Activated CD4-positive, CD25-positive, alpha-beta regulatory T cell (primary cell): ENCODE measurements around the gene PLEKHA5.
"Not testable (repeated sequence)": the region's sequence is repeated elsewhere in the genome, so short reads cannot be mapped to it uniquely, and the experiment has no call there.

Experiments used
- DNase-seq, 4 experiments: peaks; one replicate each; lab custom pipeline; 2025; lab: John Stamatoyannopoulos, UW

Gene PLEKHA5

GRCh38 chr12:19282133-19282699 lies 152.7 kb downstream of the PLEKHA5 start:
- no peak for DNase-seq

DNA sequence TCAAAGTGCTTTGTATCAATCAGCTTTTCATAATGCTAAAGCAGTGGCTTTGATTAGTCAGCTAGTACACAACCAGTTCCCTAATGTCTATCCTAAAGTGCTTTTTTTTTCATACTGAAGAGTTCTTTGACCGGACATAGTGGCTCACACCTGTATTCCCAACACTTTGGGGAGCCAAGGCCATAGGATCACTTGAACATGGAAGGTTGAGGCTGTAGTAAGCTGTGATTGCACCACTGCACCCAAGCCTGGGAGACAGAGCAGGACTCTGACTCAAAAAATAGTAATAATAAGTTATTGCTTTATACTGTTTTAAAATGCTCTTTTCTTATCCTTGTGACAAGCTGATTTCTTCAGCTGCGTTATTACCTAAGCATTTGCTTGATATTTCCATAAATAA lies 155.1 kb downstream of the PLEKHA5 start:
- no peak for DNase-seq

GRCh38 chr12:19285793-19286448 lies 156.4 kb downstream of the PLEKHA5 start:
- DNase-seq = no peak

DNA sequence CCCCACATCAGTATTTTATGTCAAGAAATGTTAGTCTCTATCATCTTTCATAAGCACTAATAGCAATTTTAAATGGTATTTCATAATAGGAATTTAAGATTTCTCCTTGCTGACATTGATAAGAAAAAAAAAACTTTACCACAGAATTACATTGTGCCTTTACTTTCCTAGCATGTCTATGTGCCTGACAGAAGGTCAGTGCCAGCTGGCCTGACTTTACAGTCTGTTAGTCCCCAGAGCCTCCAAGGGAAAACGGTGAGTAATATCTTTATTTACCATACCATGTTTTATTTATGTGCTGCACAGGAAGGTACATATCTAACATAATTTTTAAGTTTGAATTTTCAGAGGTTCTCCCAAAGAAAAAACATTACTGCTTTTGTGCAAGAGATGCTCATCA lies 157.8 kb downstream of the PLEKHA5 start:
- no peak for DNase-seq

DNA sequence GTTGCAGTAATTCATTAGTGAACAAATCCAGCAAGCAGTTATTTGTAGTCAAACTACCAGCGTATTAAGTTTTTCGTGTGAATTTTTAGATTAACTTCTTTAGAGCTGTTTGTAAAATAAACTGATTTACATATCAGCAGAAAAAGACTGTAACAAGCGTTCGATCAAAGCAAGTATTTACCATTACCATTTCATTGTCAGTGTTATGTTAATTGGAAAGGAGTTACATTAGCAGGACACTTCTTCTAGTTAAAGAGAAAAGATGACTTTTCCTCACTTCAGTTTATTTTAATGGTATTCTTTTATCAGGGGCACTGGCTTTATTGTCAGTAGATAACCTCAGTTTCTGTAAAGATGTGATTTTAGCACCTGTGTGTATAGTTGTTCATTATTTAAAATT lies 158.6 kb downstream of the PLEKHA5 start:
- no peak for DNase-seq

DNA sequence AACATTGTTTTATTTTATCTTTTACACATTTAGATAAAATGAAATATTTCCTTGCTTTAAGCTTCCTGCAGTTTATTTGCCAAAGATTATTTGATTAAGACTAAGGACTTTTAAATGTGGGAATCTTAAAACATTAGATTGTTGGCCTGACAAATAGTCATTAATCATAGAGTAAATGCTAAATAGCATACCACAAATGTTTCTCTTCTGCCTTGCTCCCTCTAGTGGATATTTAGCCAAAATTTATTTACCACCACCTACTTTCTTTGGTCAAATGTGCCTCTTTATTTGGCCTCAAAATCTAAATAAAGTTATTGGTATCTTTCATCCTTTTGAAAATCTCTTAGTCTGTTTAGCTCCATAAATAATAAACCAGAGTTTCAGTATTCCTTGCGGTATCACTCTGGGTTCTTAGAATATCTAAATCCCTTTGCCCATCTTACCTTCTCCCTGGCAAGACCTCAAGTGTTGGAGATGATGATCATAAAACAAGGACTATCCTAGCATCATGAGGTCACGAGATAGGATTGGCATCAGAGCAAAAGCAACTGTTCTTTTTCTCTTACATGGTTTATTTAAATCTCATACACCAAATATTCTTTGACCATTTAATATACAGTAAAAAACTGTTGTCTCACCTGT lies 159.2 kb downstream of the PLEKHA5 start:
- no peak for DNase-seq

DNA sequence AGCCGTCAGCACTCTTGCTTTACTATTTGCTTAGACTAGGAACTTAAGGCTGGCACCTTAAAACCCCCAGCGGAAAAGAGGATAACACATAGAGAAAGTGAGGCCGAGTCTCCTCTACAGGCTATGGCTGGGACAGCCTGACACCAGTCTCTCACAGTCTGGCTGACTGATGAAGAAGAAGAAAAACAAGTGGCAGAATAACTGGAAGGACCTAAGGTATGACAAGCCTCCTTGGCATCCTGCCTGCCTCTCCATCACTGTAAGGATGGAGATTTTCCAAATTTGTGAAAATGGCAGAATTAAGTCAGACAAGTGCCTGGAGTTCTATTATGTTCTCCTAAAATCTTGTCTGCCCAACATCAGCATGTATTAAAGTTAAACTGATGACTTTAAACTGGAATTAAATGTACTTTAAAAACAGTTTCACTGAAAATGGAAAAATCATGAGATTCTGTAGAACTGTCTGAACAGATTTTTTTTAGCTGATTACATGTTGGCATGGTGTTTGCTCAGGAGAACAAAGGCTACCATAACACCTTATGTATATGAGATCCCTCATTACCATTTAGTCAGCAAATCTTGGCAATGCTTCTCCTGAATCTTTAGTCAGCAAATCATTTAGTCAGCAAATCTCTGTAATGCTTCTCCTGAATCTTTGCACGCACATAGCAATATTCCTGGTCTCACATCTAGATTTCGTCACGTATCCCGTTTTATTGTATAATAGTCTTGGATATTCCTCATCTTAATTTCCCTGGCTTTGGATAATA lies 169.5 kb downstream of the PLEKHA5 start:
- DNase-seq = no peak

- DNase-seq = no peak
Observed at GRCh38 chr12:19299765-19300164, 170.2 kb downstream of the PLEKHA5 start.

DNA sequence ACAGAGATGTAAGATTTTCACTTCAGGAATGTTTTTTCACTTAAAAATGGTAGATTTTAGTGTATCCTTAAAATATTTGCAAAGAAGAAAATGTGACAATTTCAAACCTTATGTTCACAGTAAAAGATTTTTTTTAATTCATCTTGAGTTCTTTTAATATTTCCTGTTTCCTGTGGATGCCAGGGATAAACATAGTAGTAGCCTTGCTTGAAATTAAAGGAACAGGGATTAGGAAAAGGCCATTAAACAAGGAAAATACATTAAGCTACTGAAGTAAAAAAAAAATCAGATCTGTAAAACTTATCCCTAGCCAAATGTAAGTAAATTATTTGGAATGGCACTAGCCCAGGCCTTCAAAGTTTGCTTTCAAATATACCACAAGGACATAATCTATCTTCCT lies 171.7 kb downstream of the PLEKHA5 start:
- no peak for DNase-seq

- DNase-seq = no peak
Observed at GRCh38 chr12:19301688-19302087, 172.2 kb downstream of the PLEKHA5 start.

- no peak for DNase-seq
Observed at GRCh38 chr12:19302100-19302640, 172.6 kb downstream of the PLEKHA5 start.

DNA sequence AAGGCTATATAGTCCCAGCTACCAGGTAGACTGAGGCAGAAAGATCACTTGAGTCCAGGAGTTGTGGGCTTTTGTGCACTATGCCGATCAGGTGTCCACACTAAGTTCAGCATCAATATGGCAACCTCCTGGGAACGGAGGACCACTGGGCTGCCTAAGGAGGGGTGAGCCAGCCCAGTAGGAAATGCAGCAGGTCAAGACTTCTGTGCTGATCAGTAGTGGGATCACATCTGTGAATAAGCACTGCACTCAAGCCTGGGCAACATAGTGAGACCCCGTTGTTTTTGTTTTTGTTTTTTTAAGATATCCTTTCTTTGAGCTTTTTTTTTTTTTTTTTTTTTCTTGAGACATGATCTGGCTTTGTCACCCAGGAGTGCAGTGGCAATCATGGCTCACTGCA lies 174.0 kb downstream of the PLEKHA5 start:
- DNase-seq = no peak

DNA sequence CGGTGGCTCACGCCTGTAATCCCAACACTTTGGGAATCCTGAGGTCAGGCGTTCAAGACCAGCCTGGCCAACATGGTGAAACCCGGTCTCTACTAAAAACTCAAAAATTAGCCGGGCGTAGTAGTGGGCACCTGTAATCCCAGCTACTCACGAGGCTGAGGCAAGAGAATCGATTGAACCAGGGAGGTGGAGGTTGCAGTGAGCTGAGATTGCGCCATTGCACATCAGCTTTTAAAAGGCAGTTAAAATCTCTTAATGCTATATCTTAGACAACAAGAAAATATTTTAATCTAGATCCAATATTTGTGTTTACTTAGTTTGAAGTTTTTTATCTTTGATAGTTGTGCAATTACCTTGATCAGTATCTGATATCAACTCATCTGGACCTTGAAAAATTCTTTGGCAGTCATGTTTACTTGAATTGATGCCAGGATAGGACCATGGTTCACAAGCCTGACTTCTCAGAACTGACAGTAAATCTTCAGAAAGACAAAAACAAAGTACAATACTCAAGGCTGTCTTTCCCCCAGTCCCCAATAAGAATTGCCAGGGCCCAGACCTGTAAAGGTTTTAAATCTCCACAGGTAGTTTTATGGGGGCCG lies 174.7 kb downstream of the PLEKHA5 start:
- no peak for DNase-seq

DNA sequence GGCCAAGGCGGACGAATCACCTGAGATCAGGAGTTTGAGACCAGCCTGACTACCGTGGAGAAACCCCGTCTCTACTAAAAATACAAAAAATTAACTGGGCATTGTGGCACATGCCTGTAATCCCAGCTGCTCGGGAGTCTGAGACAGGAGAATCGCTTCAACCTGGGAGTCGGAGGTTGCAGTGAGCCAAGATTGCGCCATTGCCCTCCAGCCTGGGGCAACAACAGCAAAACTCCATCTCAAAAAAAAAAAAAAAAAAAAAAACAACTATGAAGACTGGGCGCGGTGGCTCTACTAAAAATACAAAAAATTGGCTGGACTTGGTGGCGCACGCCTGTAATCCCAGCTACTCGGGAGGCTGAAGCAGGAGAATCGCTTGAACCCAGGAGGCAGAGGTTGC lies 176.1 kb downstream of the PLEKHA5 start:
- not testable (repeated sequence) for DNase-seq

- DNase-seq = no peak
Observed at GRCh38 chr12:19306366-19306765, 176.8 kb downstream of the PLEKHA5 start.

- no peak for DNase-seq
Observed at GRCh38 chr12:19307451-19307850, 177.9 kb downstream of the PLEKHA5 start.

DNA sequence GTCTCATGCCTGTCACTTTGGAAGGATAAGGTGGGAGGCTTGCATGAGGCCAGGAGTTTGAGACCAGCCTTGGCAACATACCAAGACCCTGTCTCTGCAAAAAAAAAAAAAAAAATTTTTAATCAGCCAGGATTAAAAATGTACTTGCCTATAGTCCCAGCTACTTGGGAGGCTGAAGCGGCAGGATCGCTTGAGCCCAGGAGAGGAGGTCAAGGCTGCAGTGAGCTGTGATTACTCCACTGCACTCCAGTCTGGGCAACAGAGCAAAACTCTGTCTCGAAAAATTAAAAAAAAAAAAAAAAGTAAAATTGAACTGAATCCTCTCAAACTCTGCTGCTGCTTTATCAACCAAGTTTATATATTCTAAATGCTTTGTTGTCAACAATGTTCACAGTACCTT lies 181.6 kb downstream of the PLEKHA5 start:
- DNase-seq = no peak

- no peak for DNase-seq
Observed at GRCh38 chr12:19312637-19313036, 183.1 kb downstream of the PLEKHA5 start.

DNA sequence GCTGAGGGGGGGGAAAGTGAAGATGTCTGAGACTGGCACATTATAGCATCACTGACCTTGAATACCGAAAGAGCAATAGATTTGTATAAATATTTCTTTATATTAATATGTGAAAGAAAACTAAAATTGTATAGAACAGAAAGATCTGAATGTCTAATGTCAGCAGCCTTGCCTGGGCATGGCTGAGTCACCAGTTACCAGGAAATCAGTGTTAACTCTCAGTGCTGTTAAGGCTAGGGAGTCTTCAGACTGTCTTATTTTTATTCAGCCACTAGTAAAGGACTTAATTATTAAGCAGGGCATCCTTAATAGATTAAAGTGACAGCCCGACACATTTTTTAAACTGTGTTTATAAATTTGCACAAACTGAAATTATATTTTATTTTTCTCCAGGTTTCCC lies 186.9 kb downstream of the PLEKHA5 start:
- DNase-seq = no peak

GRCh38 chr12:19322376-19322775 lies 192.8 kb downstream of the PLEKHA5 start:
- no peak for DNase-seq

DNA sequence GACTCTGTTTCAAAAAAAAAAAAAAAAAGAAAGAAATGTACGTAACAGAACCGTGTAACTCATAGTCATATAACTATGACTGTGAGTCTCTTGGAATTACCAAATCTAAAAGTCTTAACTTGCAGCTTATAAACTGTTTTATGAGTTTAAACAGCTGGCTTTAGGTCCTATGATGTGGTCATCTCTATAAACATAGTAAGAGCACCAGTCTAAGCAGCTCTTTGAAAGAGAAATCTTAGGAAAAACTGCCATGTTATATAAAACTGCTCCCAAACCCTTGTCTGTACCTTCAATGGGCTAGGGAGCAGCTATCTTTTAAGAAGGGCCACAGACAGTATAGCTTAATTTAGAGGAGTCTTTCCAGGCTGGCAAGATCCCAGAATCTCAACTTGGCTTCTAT lies 194.3 kb downstream of the PLEKHA5 start:
- no peak for DNase-seq

- no peak for DNase-seq
Observed at GRCh38 chr12:19326102-19326501, 196.6 kb downstream of the PLEKHA5 start.
